ENCODE measurements around the gene APOL6.

GRCh38 chr22:35632935-35633334 lies 15.3 kb upstream of the APOL6 start:
- TF ChIP-seq CTCF (IDR thresholded peaks at IDR 0.05), result no peak
- TF ChIP-seq EP300 (IDR thresholded peaks at IDR 0.05), result no peak
- TF ChIP-seq POLR2A (IDR thresholded peaks at IDR 0.05), result no peak

Measured in suprapubic skin (tissue), 3 donors.